Transverse colon (tissue), 4 donors: ENCODE results near the gene NTNG1.

ENCODE experiments used
- CTCF ChIP-seq, 5 experiments: fragments of 200-600 bp in 3 of 5; fragments of 450-650 bp in 2 of 5; sonication (generic) in 3 of 5; IDR thresholded peaks; 1 replicate in 2 of 5; 2 replicates in 3 of 5; pipeline ENCODE4 v1.5.1; 2016 to 2017; ENCODE audit warnings: antibody characterized with exemption in 5 of 5, inconsistent platforms in 3 of 5, mild to moderate bottlenecking in 2 of 5, moderate library complexity in 1 of 5
- EP300 ChIP-seq: sonication (generic); formaldehyde crosslinking; IDR thresholded peaks from one replicate; pipeline ENCODE4 v1.6.1; 2017; ENCODE audit warnings: antibody characterized with exemption, low read depth
- POLR2A ChIP-seq: fragments of 450-650 bp; IDR thresholded peaks from one replicate; pipeline ENCODE4 v1.6.1; 2016; ENCODE audit warnings: antibody characterized with exemption, mild to moderate bottlenecking, moderate library complexity
- POLR2AphosphoS5 ChIP-seq, 3 donors: sonication (generic); formaldehyde crosslinking; IDR thresholded peaks; one replicate each; pipeline ENCODE4 v1.6.1; 2016; ENCODE audit warnings: antibody characterized with exemption in 3 of 3

- no peak for TF ChIP-seq CTCF (IDR thresholded peaks at IDR 0.05)
- no peak for TF ChIP-seq EP300
- no peak for TF ChIP-seq POLR2AphosphoS5 (IDR thresholded peaks at IDR 0.05)
- no peak for TF ChIP-seq POLR2A
Observed at GRCh38 chr1:107138166-107138565, 2.7 kb upstream of the NTNG1 start.
